ENCODE data around the gene CHIC2. TPM values are rescaled to one million over a fixed set of nuclear protein-coding genes. Genes with fewer than 3 reads are reported as not detected.
"Not testable (repeated sequence)": the region's sequence is repeated elsewhere in the genome, so short reads cannot be mapped to it uniquely, and the experiment has no call there.

Gene CHIC2
- 13.8 and 14.3 TPM in 2 replicates for total RNA-seq (2014; rRNA removed; shearing (Covaris generic))
- 10.2 and 11.3 TPM in 2 replicates for polyA plus RNA-seq (2015; cell fraction: cytosol; rRNA removed)
- 2.5 and 3.3 TPM in 2 replicates for polyA plus RNA-seq (2015; cell fraction: nucleus; rRNA removed)

DNA sequence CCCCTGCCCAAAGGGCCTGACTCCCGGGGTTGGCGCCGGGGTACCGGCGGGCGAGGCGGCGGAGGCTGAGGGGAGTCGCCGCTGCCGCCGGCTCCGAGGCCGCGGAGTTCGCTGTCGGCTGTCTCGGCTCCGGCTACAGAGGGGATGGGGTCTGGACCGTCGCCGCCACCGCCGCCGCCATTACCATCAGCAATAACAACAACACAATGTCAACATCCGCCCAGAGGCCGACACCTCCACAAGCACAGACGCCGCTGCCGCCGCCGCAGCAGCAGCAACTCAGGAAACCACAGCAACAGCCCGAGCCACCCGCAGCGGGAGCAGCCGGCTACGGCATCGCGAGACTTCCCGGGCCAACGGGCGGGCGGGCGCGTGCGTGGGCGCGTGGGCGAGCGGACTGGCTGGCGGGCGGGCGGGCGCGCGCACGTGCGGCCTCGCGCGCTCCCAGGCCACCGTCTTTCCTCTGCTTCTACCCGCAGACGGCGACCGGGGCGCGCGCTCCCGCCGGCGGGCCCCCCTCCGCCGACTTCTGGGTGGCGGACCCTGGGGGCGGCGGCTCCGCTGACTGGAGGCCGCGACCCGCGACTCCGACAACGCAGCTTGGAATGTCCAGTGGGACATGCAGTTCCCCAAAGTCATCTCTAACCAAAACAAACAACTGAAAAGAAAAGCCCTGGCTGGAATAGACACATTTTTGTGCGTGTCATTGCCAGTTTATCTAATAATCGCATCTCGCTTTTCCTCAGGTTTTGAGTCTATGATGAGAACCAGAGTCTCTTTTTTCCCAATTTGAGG is at the start of gene CHIC2:
CHIC2 (minus strand) TSS at position 289 of the 795 bp plus-strand sequence. CDS start 305 bp downstream, outside the sequence.
- in situ Hi-C loops (cut with HindIII; ENCODE audit: low pct_unique_long_range_greater_than_20kb, low sequenced_read_pairs) = no loop called here
- DNase-seq (ENCODE audit: low read depth, low spot score) = peak; percentile 89

- in situ Hi-C loops (cut with HindIII; ENCODE audit: low pct_unique_long_range_greater_than_20kb, low sequenced_read_pairs) = not testable (repeated sequence)
Measured at GRCh38 chr4:54113206-54113605, 48.8 kb upstream of the CHIC2 start.

DNA sequence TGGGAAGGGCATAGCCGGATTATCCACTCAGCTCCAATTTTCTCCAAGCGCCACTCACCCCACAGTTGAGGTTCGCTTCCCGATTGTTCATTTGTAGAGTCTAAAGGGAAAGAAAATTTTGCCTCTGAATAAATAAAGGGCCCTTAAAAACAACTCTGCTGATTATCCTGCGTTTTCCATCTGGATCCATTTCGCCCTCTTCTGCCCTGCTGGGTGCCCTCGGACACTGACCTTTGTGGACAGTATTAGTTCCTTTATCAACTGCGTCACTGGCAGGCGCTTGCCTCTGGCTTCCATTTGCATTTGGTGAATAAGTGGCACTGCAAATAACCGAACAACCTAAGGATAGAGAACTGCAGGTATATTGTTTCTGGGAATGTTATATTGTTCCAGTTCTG is 45.6 kb upstream of the CHIC2 start:
- in situ Hi-C loops (cut with HindIII; ENCODE audit: low pct_unique_long_range_greater_than_20kb, low sequenced_read_pairs) = no loop called here
- DNase-seq (ENCODE audit: low read depth, low spot score) = no peak

More at GRCh38 chr4:54113206-54113605, 48.8 kb upstream of the CHIC2 start:
- DNase-seq (ENCODE audit: low read depth, low spot score) = not testable (repeated sequence)

- in situ Hi-C loops (cut with HindIII; ENCODE audit: low pct_unique_long_range_greater_than_20kb, low sequenced_read_pairs) = no loop called here
Measured at GRCh38 chr4:54109241-54110018, 45.0 kb upstream of the CHIC2 start.

DNA sequence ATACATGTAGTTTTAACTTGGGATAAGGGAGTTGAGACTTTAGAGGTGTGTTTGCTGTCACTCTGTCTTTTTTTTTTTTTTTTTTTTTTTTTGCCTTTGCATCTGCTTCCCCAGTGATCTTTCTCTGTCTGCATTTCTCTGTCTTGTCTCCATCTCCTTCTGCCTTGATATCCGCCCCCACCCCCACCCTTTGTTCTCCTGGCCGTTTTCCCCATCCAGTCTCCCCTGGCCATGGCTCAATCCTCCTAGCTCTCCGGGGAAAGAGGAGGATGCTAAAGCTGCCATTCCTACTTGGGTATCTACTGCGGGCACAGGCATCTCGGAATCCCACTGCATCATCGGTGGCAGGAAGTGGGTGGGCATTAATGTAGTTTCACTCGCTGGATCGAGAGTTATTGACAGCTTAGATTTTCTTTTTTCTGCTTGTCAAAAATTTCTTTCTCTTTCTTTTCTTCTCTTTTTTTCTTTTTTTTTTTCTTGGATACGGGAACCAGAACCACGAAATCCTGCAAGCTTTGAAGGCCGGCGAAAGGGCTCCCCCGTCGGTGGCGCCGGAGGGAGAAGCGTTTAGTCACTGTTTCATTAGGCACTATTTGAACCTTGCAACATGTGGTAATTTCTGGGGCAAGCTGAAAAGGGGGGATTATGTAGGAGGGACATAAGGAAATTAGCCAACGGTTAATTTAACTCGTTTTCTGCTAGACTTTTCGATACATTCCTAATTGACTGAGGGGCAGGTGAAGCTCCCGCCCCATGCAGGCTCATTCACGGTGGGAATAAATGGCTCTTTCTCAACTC is 43.7 kb upstream of the CHIC2 start:
- DNase-seq (ENCODE audit: low read depth, low spot score) = no peak
- in situ Hi-C loops (cut with HindIII; ENCODE audit: low pct_unique_long_range_greater_than_20kb, low sequenced_read_pairs) = no loop called here

More at GRCh38 chr4:54109241-54110018, 45.0 kb upstream of the CHIC2 start:
- DNase-seq (ENCODE audit: low read depth, low spot score) = no peak

- in situ Hi-C loops (cut with HindIII; ENCODE audit: low pct_unique_long_range_greater_than_20kb, low sequenced_read_pairs) = no loop called here
- no peak for DNase-seq (ENCODE audit: low read depth, low spot score)
Measured at GRCh38 chr4:54104907-54105306, 40.5 kb upstream of the CHIC2 start.

GRCh38 chr4:54103190-54103574 is 38.8 kb upstream of the CHIC2 start:
- in situ Hi-C loops (cut with HindIII; ENCODE audit: low pct_unique_long_range_greater_than_20kb, low sequenced_read_pairs) = no loop called here
- no peak for DNase-seq (ENCODE audit: low read depth, low spot score)

DNA sequence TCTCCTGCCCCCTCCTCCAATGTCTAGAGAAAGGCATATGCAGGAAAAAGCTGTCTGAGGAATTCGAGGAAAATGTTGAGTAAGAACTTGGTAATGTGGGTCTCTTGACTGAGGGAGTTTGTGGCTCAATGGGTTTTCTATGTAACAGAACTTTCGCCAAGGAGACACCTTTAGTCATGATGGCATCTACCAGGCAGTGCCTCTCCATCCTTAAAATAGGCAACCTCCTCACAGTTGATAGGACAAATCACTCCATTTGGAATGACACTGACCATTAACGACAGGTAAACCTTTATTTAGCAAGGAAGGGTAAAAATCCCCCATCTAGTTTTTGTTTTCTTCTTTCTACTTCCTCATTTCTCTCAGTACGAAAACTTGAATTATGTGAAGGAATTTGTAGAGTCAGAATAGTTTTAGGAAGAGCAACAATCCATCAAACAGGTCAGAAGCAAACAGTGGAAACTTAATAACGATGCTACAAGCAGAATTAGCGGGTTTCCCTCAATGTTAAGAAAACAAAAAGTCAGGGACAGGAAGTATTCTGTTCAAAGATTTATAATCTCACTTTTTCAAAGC is 38.2 kb upstream of the CHIC2 start:
- in situ Hi-C loops (cut with HindIII; ENCODE audit: low pct_unique_long_range_greater_than_20kb, low sequenced_read_pairs) = no loop called here
- DNase-seq (ENCODE audit: low read depth, low spot score) = no peak

- in situ Hi-C loops (cut with HindIII; ENCODE audit: low pct_unique_long_range_greater_than_20kb, low sequenced_read_pairs) = no loop called here
- DNase-seq (ENCODE audit: low read depth, low spot score) = no peak
Measured at GRCh38 chr4:54101190-54102041, 37.0 kb upstream of the CHIC2 start.

DNA sequence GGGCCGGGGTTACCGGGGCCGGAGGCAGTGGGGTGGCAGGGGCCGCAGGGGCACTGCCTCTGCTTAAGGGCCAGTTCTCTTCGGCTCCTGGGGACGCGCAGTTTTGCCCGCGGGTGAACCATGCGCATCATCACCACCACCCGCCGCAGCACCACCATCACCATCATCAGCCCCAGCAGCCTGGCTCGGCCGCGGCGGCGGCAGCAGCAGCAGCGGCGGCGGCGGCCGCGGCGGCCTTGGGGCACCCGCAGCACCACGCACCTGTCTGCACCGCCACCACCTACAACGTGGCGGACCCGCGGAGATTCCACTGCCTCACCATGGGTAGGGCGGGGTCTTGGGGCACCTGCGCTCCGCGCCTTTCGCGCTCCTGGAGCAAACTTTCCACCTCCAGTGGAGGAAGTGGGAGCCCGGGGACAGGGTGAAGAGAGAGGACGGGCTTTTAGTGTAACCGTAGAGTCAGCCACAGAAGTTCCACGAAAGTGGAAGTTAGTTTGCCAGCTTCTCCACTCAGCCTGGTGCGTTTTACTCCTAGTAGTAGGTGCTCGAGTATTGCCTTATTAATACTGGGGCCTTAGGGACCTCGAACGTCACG is 36.3 kb upstream of the CHIC2 start:
- in situ Hi-C loops (cut with HindIII; ENCODE audit: low pct_unique_long_range_greater_than_20kb, low sequenced_read_pairs) = no loop called here
- no peak for DNase-seq (ENCODE audit: low read depth, low spot score)

DNA sequence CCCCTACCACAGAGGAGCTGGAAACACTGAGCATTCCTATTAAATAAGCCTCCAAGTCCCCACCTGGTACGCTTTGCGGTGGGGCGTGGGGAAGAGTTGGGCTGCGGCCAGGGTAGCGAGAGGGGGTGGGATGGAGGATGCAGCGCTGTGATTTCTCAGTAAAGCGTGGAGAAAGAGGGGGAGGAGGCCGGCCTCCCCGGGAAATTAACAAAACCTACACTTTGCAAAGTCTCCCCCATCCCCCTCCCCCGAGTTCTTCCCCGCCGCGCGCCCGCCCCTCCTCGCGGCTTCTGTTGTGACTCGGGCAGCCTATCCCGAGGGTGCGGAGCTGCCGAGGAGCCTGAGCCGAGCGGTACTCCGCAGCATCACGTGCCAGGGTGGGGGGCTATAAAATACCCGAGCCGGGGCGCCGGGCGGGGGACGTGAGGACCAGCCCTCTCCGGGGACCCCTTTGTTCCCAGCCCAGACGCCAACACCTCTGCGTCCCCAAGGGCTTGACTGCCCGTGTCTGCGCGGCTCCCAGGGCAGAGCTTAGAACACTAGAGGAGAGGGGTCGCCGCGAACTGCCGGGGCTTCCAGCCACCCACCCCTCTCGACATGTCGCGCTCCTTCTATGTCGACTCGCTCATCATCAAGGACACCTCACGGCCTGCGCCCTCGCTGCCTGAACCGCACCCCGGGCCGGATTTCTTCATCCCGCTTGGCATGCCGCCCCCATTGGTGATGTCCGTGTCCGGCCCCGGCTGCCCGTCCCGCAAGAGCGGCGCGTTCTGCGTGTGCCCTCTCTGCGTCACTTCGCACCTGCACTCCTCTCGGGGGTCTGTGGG is 35.6 kb upstream of the CHIC2 start, which contains the start of gene GSX2:
GSX2 (plus strand) TSS at position 416 of the 827 bp plus-strand sequence; CDS start at position 598, 182 bp downstream.
- in situ Hi-C loops (cut with HindIII; ENCODE audit: low pct_unique_long_range_greater_than_20kb, low sequenced_read_pairs) = no loop called here
- DNase-seq (ENCODE audit: low read depth, low spot score) = no peak

GRCh38 chr4:54099287-54099747 is 34.9 kb upstream of the CHIC2 start:
- in situ Hi-C loops (cut with HindIII; ENCODE audit: low pct_unique_long_range_greater_than_20kb, low sequenced_read_pairs) = no loop called here
- DNase-seq (ENCODE audit: low read depth, low spot score) = no peak

- in situ Hi-C loops (cut with HindIII; ENCODE audit: low pct_unique_long_range_greater_than_20kb, low sequenced_read_pairs) = no loop called here
Measured at GRCh38 chr4:54098375-54098774, 34.0 kb upstream of the CHIC2 start.

DNA sequence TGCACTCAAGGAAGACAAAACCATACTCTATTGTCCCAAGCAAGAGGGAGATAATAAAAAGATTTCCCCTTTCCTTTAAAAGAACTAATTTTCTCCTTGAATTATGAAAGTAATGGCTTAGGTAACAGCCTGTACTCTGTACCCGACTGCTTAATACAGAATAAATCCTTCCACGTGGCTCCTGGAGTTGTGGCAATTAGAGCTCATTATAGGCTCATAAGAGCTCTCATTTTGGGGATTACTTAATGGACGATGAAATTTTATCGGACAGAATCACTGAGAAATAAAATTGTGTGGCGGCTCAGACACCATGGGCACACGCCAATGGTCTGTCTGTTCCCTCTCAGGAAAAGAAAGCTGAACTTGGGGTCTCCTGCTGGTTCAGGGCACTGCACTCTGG is 32.7 kb upstream of the CHIC2 start:
- no peak for DNase-seq (ENCODE audit: low read depth, low spot score)
- in situ Hi-C loops (cut with HindIII; ENCODE audit: low pct_unique_long_range_greater_than_20kb, low sequenced_read_pairs) = no loop called here

More at GRCh38 chr4:54098375-54098774, 34.0 kb upstream of the CHIC2 start:
- DNase-seq (ENCODE audit: low read depth, low spot score) = no peak

- DNase-seq (ENCODE audit: low read depth, low spot score) = no peak
Measured at GRCh38 chr4:54096295-54096962, 32.0 kb upstream of the CHIC2 start.

More at GRCh38 chr4:54096295-54096962, 32.0 kb upstream of the CHIC2 start:
- in situ Hi-C loops (cut with HindIII; ENCODE audit: low pct_unique_long_range_greater_than_20kb, low sequenced_read_pairs) = no loop called here

All from SK-MEL-5 (cell line).